GM23338 (cell line): ENCODE results near the gene SLC6A11.

Source experiments
- CTCF ChIP-seq, 2 experiments: fragments of 200-600 bp in 1 of 2; sonication (generic) in 1 of 2; conservative IDR thresholded peaks; 2 replicates each; pipeline versions ENCODE4 v1.5.1 to v1.6.1; 2016 to 2017; ENCODE audit warnings: antibody characterized with exemption in 2 of 2, low read depth in 2 of 2, mild to moderate bottlenecking in 2 of 2, moderate library complexity in 1 of 2
- EZH2 ChIP-seq: fragments of 200-600 bp; sonication (generic); IDR thresholded peaks from one replicate; pipeline ENCODE4 v1.8.0; 2017; ENCODE audit warnings: antibody characterized with exemption, mild to moderate bottlenecking, low read depth; ENCODE audit not compliant: unreplicated experiment
- NANOG ChIP-seq: IDR thresholded peaks from 2 replicates; pipeline ENCODE4 v1.6.1; 2016; ENCODE audit warnings: antibody characterized with exemption, borderline replicate concordance
- REST ChIP-seq: IDR thresholded peaks from one replicate; pipeline ENCODE4 v1.6.1; 2018; ENCODE audit warnings: antibody characterized with exemption; ENCODE audit not compliant: unreplicated experiment

- no peak for TF ChIP-seq CTCF (conservative IDR thresholded peaks at IDR 0.05; ENCODE audit: low read depth in 2 of 2)
- no peak for TF ChIP-seq NANOG
- no peak for TF ChIP-seq REST
- no peak for TF ChIP-seq EZH2
These were observed 41.8 kb upstream of the SLC6A11 start for GRCh38 chr3:10774129-10774670.
